WTC11 (cell line): ENCODE data around the gene LATS2. TPM values are rescaled to one million over a fixed set of nuclear protein-coding genes. Genes with fewer than 3 reads are reported as not detected.

Experiments used
- ATAC-seq: fragments of 200-7000 bp; cut with Tn5 transposase; 2 replicates; pipeline ENCODE4 v1.10.0; 2021; ENCODE audit warnings: mild to moderate bottlenecking, moderate library complexity
- CTCF ChIA-PET: fragments of 300-600 bp; sonication (Branson Sonifier 250); formaldehyde crosslinking; loops from one replicate; lab custom pipeline; 2021; ENCODE audit warnings: antibody characterized with exemption; lab: Charles Lee
- POLR2A ChIA-PET: fragments of 350-600 bp; sonication (Branson Sonifier 250); formaldehyde crosslinking; loops from one replicate; lab custom pipeline; 2021; ENCODE audit warnings: antibody characterized with exemption; lab: Charles Lee
- DNase-seq: peaks from one replicate; pipeline ENCODE4 v3.0.0; 2021; ENCODE audit warnings: low spot score
- H3K27ac Mint-ChIP-seq: 2 replicates; pipeline ENCODE4 v1.8.0; 2021; ENCODE audit warnings: mixed read lengths
- H3K27me3 Mint-ChIP-seq: 2 replicates; pipeline ENCODE4 v1.8.0; 2021; ENCODE audit warnings: low read depth, mild to moderate bottlenecking, moderate library complexity, mixed read lengths
- H3K36me3 Mint-ChIP-seq: 2 replicates; pipeline ENCODE4 v1.8.0; 2021; ENCODE audit warnings: mixed read lengths
- H3K4me1 Mint-ChIP-seq: 2 replicates; pipeline ENCODE4 v1.8.0; 2022; ENCODE audit warnings: mixed read lengths
- H3K4me3 Mint-ChIP-seq: 2 replicates; pipeline ENCODE4 v1.8.0; 2021; ENCODE audit warnings: mild to moderate bottlenecking, moderate library complexity, mixed read lengths
- H3K9me3 Mint-ChIP-seq: 2 replicates; pipeline ENCODE4 v1.8.0; 2021; ENCODE audit warnings: mixed read lengths
- CBFB ChIP-seq: sonication (generic); formaldehyde crosslinking; IDR thresholded peaks from 2 replicates; pipeline ENCODE4 v1.8.1; 2022; ENCODE audit warnings: mild to moderate bottlenecking, low read depth, missing genetic modification reagents
- CREB1 ChIP-seq: sonication (generic); formaldehyde crosslinking; IDR thresholded peaks from 2 replicates; pipeline ENCODE4 v1.8.0; 2023; ENCODE audit warnings: mild to moderate bottlenecking, missing genetic modification reagents
- CREM ChIP-seq: sonication (generic); formaldehyde crosslinking; IDR thresholded peaks from 2 replicates; pipeline ENCODE4 v1.8.1; 2022; ENCODE audit warnings: mild to moderate bottlenecking, missing genetic modification reagents, moderate library complexity
- EMX1 ChIP-seq: fragments of 250-450 bp; sonication (Bioruptor Pico); IDR thresholded peaks from 2 replicates; pipeline ENCODE4 v1.8.0; 2021; ENCODE audit warnings: mild to moderate bottlenecking
- ETV6 ChIP-seq: sonication (generic); formaldehyde crosslinking; IDR thresholded peaks from 2 replicates; pipeline ENCODE4 v1.8.1; 2022; ENCODE audit warnings: mild to moderate bottlenecking, missing genetic modification reagents
- JUN ChIP-seq: sonication (generic); formaldehyde crosslinking; IDR thresholded peaks from 2 replicates; pipeline ENCODE4 v1.8.0; 2023; ENCODE audit warnings: mild to moderate bottlenecking, missing genetic modification reagents
- MXD4 ChIP-seq: fragments of 250-450 bp; sonication (Bioruptor Pico); IDR thresholded peaks from 2 replicates; pipeline ENCODE4 v1.8.0; 2021; ENCODE audit warnings: mild to moderate bottlenecking, moderate library complexity, borderline replicate concordance
- NR1H2 ChIP-seq: sonication (generic); formaldehyde crosslinking; IDR thresholded peaks from 2 replicates; pipeline ENCODE4 v1.9.0; 2021; ENCODE audit warnings: mild to moderate bottlenecking, moderate library complexity, missing genetic modification reagents
- RELA ChIP-seq: sonication (generic); formaldehyde crosslinking; IDR thresholded peaks from 2 replicates; pipeline ENCODE4 v1.8.1; 2022; ENCODE audit warnings: missing genetic modification reagents, mild to moderate bottlenecking, borderline replicate concordance
- RORB ChIP-seq: fragments of 250-450 bp; sonication (Bioruptor Pico); IDR thresholded peaks from 2 replicates; pipeline ENCODE4 v1.9.0; 2021; ENCODE audit warnings: mild to moderate bottlenecking
- TEAD4 ChIP-seq: sonication (generic); formaldehyde crosslinking; IDR thresholded peaks from 2 replicates; pipeline ENCODE4 v1.8.0; 2022; ENCODE audit warnings: mild to moderate bottlenecking, missing genetic modification reagents
- ZNF396 ChIP-seq: fragments of 250-450 bp; sonication (Bioruptor Pico); IDR thresholded peaks from 2 replicates; pipeline ENCODE4 v1.8.0; 2021; ENCODE audit warnings: mild to moderate bottlenecking, moderate library complexity, borderline replicate concordance
- ZNF416 ChIP-seq: fragments of 250-450 bp; sonication (Bioruptor Pico); IDR thresholded peaks from 2 replicates; pipeline ENCODE4 v1.9.0; 2021; ENCODE audit warnings: mild to moderate bottlenecking, inconsistent platforms
- total RNA-seq: library from RNA; stranded (reverse); gene quantifications from 3 replicates; pipeline ENCODE4 v1.2.3, GENCODE V29; 2021
- TF ChIP-seq, protein P1 (sequence below): fragments of 250-450 bp; sonication (Bioruptor Pico); IDR thresholded peaks from 2 replicates; pipeline ENCODE4 v1.9.0; 2021; ENCODE audit warnings: mild to moderate bottlenecking
- TF ChIP-seq, protein P2 (sequence below): sonication (generic); formaldehyde crosslinking; IDR thresholded peaks from 2 replicates; pipeline ENCODE4 v1.8.0; 2023; ENCODE audit warnings: missing genetic modification reagents
- TF ChIP-seq, protein P3 (sequence below): sonication (generic); formaldehyde crosslinking; IDR thresholded peaks from 2 replicates; pipeline ENCODE4 v1.8.1; 2023; ENCODE audit warnings: mild to moderate bottlenecking, missing genetic modification reagents, borderline replicate concordance
- TF ChIP-seq, protein P4 (sequence below): fragments of 250-450 bp; sonication (Bioruptor Pico); IDR thresholded peaks from 2 replicates; pipeline ENCODE4 v1.9.0; 2021; ENCODE audit warnings: moderate library complexity, mild to moderate bottlenecking, inconsistent platforms, borderline replicate concordance
- TF ChIP-seq, protein P5 (sequence below): sonication (generic); formaldehyde crosslinking; IDR thresholded peaks from 2 replicates; pipeline ENCODE4 v1.8.0; 2023; ENCODE audit warnings: missing genetic modification reagents, mild to moderate bottlenecking, borderline replicate concordance
- TF ChIP-seq, protein P6 (sequence below): sonication (generic); formaldehyde crosslinking; IDR thresholded peaks from 2 replicates; pipeline ENCODE4 v1.8.1; 2023; ENCODE audit warnings: mild to moderate bottlenecking, missing genetic modification reagents

Gene LATS2
- total RNA-seq, 1 experiment from 2014 or later: 28.9 TPM

DNA sequence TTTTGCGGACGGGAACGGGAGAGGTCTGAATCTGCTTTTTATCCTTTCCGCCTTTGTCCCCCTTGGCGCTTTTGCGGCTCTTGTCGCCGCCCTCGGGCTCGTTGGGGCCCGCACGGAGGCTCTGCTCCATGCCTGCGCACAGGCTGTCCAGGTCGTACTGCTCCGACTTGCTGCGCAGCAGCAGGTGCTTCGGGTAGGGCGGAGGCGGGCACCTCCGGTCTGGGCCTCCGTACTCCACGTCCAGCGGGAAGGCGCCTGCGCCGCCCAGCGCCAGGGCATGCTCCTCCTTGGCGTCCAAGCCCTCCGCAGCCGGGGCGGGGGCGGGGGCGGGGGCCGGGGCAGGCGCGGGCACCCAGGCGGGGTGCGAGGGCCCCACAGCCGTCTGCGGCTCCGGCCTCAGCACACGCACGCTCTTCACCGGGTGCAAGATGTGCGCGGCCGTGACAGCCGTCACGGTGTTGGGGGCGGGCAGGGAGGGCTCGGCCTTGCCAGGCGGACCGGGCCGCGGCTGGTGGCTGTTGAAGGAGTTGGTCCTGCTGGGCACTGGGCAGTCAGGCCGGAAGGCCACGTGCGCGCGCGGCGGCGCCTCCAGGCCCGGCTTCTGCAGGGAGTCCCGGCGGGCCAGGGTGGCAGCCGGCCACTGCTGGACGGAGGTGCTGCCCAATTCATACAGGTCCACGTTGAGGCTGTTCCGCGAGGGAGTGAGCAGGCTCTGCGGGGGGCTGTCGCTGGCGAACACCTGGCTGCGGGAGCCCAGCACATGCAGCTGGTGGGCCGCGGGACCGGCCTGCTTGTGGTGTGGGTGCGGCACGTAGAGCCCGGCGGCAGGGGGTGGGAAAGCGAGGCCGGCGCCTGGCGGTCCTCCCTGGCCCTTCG lies 73.1 kb downstream of the LATS2 start (continued):
- TF ChIP-seq, protein P1, sequence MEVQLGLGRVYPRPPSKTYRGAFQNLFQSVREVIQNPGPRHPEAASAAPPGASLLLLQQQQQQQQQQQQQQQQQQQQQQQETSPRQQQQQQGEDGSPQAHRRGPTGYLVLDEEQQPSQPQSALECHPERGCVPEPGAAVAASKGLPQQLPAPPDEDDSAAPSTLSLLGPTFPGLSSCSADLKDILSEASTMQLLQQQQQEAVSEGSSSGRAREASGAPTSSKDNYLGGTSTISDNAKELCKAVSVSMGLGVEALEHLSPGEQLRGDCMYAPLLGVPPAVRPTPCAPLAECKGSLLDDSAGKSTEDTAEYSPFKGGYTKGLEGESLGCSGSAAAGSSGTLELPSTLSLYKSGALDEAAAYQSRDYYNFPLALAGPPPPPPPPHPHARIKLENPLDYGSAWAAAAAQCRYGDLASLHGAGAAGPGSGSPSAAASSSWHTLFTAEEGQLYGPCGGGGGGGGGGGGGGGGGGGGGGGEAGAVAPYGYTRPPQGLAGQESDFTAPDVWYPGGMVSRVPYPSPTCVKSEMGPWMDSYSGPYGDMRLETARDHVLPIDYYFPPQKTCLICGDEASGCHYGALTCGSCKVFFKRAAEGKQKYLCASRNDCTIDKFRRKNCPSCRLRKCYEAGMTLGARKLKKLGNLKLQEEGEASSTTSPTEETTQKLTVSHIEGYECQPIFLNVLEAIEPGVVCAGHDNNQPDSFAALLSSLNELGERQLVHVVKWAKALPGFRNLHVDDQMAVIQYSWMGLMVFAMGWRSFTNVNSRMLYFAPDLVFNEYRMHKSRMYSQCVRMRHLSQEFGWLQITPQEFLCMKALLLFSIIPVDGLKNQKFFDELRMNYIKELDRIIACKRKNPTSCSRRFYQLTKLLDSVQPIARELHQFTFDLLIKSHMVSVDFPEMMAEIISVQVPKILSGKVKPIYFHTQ (CRISPR knock-in tag): no peak
- TF ChIP-seq TEAD4 (CRISPR knock-in tag): no peak
- TF ChIP-seq, protein P2, sequence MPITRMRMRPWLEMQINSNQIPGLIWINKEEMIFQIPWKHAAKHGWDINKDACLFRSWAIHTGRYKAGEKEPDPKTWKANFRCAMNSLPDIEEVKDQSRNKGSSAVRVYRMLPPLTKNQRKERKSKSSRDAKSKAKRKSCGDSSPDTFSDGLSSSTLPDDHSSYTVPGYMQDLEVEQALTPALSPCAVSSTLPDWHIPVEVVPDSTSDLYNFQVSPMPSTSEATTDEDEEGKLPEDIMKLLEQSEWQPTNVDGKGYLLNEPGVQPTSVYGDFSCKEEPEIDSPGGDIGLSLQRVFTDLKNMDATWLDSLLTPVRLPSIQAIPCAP (CRISPR knock-in tag): no peak
- TF ChIP-seq NR1H2 (CRISPR knock-in tag): no peak
- TF ChIP-seq ZNF416 (CRISPR knock-in tag): no peak
- TF ChIP-seq, protein P3, sequence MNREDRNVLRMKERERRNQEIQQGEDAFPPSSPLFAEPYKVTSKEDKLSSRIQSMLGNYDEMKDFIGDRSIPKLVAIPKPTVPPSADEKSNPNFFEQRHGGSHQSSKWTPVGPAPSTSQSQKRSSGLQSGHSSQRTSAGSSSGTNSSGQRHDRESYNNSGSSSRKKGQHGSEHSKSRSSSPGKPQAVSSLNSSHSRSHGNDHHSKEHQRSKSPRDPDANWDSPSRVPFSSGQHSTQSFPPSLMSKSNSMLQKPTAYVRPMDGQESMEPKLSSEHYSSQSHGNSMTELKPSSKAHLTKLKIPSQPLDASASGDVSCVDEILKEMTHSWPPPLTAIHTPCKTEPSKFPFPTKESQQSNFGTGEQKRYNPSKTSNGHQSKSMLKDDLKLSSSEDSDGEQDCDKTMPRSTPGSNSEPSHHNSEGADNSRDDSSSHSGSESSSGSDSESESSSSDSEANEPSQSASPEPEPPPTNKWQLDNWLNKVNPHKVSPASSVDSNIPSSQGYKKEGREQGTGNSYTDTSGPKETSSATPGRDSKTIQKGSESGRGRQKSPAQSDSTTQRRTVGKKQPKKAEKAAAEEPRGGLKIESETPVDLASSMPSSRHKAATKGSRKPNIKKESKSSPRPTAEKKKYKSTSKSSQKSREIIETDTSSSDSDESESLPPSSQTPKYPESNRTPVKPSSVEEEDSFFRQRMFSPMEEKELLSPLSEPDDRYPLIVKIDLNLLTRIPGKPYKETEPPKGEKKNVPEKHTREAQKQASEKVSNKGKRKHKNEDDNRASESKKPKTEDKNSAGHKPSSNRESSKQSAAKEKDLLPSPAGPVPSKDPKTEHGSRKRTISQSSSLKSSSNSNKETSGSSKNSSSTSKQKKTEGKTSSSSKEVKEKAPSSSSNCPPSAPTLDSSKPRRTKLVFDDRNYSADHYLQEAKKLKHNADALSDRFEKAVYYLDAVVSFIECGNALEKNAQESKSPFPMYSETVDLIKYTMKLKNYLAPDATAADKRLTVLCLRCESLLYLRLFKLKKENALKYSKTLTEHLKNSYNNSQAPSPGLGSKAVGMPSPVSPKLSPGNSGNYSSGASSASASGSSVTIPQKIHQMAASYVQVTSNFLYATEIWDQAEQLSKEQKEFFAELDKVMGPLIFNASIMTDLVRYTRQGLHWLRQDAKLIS: no peak
- no peak for TF ChIP-seq MXD4 (CRISPR knock-in tag)
- TF ChIP-seq EMX1: no peak
- TF ChIP-seq RELA: no peak

DNA sequence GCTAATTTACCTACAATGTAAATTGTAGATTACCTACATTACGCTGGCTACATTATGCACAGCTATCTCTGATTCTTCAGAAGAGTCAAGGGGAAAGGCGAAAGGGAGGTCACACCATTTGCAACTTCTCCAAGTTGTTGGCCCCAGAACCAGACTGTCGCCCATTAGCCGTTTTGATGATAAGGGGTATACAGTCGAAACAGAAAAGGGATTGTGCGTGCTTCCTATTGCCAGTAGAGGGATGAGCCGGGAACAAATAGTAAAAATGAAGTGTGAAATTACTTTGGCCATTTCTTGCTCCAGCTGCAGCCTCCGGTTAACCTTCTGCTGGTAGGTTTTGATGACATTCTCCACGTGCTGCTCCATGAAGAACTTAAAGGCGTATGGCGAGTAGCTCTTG lies 73.8 kb downstream of the LATS2 start:
- Mint-ChIP-seq H3K4me3 (no peak overlapping the region), H3K27ac (no peak overlapping the region), H3K36me3 (peaks cover 34% of the 10 kb centered on the region), H3K4me1 (no peaks in the 10 kb centered on the region), H3K9me3 (no peaks in the 10 kb centered on the region), H3K27me3 (no peaks in the 10 kb centered on the region)
- POLR2A ChIA-PET: no interaction called here
- no peak for TF ChIP-seq RORB (CRISPR knock-in tag)
- no peak for TF ChIP-seq ZNF396
- TF ChIP-seq, protein P4, sequence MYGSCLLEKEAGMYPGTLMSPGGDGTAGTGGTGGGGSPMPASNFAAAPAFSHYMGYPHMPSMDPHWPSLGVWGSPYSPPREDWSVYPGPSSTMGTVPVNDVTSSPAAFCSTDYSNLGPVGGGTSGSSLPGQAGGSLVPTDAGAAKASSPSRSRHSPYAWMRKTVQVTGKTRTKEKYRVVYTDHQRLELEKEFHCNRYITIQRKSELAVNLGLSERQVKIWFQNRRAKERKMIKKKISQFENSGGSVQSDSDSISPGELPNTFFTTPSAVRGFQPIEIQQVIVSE (CRISPR knock-in tag): no peak
- no peak for ATAC-seq
- CTCF ChIA-PET: no interaction called here
- no peak for DNase-seq

DNA sequence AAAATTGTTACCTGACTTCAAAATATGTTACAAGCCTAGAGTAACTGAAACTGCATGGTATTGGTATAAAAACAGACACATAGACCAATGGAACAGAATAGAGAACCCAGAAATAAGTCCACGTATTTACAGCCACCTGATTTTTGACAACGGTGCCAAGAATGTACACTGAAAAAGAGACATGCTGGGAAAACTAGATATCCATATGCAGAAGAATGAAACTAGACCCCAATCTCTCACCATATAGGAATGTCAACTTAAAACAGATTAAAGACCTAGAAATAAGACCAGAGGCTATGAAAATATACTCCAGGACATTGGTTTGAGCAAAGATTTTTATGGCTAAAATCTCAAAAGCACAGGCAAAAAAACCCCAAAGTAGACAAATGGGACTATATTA lies 76.5 kb downstream of the LATS2 start:
- DNase-seq: no peak
- Mint-ChIP-seq H3K4me3 (no peak overlapping the region), H3K9me3 (no peaks in the 10 kb centered on the region), H3K4me1 (no peaks in the 10 kb centered on the region), H3K27ac (no peak overlapping the region), H3K36me3 (peaks cover 43% of the 10 kb centered on the region), H3K27me3 (no peaks in the 10 kb centered on the region)
- ChIA-PET CTCF (no interaction called here), POLR2A (no interaction called here)
- ATAC-seq: no peak
- no peak for TF ChIP-seq ETV6 (CRISPR knock-in tag)
- no peak for TF ChIP-seq CREB1 (CRISPR knock-in tag)
- TF ChIP-seq, protein P5, sequence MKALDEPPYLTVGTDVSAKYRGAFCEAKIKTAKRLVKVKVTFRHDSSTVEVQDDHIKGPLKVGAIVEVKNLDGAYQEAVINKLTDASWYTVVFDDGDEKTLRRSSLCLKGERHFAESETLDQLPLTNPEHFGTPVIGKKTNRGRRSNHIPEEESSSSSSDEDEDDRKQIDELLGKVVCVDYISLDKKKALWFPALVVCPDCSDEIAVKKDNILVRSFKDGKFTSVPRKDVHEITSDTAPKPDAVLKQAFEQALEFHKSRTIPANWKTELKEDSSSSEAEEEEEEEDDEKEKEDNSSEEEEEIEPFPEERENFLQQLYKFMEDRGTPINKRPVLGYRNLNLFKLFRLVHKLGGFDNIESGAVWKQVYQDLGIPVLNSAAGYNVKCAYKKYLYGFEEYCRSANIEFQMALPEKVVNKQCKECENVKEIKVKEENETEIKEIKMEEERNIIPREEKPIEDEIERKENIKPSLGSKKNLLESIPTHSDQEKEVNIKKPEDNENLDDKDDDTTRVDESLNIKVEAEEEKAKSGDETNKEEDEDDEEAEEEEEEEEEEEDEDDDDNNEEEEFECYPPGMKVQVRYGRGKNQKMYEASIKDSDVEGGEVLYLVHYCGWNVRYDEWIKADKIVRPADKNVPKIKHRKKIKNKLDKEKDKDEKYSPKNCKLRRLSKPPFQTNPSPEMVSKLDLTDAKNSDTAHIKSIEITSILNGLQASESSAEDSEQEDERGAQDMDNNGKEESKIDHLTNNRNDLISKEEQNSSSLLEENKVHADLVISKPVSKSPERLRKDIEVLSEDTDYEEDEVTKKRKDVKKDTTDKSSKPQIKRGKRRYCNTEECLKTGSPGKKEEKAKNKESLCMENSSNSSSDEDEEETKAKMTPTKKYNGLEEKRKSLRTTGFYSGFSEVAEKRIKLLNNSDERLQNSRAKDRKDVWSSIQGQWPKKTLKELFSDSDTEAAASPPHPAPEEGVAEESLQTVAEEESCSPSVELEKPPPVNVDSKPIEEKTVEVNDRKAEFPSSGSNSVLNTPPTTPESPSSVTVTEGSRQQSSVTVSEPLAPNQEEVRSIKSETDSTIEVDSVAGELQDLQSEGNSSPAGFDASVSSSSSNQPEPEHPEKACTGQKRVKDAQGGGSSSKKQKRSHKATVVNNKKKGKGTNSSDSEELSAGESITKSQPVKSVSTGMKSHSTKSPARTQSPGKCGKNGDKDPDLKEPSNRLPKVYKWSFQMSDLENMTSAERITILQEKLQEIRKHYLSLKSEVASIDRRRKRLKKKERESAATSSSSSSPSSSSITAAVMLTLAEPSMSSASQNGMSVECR (CRISPR knock-in tag): no peak
- TF ChIP-seq CREM (CRISPR knock-in tag): no peak
- no peak for TF ChIP-seq CBFB
- TF ChIP-seq JUN (CRISPR knock-in tag): no peak
- TF ChIP-seq, protein P4 (CRISPR knock-in tag): no peak
- TF ChIP-seq, protein P6, sequence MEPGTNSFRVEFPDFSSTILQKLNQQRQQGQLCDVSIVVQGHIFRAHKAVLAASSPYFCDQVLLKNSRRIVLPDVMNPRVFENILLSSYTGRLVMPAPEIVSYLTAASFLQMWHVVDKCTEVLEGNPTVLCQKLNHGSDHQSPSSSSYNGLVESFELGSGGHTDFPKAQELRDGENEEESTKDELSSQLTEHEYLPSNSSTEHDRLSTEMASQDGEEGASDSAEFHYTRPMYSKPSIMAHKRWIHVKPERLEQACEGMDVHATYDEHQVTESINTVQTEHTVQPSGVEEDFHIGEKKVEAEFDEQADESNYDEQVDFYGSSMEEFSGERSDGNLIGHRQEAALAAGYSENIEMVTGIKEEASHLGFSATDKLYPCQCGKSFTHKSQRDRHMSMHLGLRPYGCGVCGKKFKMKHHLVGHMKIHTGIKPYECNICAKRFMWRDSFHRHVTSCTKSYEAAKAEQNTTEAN: no peak
